Activated T-cell treated with anti-CD3 and anti-CD28 coated beads, Interleukin-2, amount 50 U/mL, for 48 hours (primary cell): ENCODE data around the gene TOP3B.

Source experiments
- DNase-seq, 2 experiments: peaks; one replicate each; pipeline ENCODE4 v3.0.0-alpha.2; 2020

TOP3B gene

DNA sequence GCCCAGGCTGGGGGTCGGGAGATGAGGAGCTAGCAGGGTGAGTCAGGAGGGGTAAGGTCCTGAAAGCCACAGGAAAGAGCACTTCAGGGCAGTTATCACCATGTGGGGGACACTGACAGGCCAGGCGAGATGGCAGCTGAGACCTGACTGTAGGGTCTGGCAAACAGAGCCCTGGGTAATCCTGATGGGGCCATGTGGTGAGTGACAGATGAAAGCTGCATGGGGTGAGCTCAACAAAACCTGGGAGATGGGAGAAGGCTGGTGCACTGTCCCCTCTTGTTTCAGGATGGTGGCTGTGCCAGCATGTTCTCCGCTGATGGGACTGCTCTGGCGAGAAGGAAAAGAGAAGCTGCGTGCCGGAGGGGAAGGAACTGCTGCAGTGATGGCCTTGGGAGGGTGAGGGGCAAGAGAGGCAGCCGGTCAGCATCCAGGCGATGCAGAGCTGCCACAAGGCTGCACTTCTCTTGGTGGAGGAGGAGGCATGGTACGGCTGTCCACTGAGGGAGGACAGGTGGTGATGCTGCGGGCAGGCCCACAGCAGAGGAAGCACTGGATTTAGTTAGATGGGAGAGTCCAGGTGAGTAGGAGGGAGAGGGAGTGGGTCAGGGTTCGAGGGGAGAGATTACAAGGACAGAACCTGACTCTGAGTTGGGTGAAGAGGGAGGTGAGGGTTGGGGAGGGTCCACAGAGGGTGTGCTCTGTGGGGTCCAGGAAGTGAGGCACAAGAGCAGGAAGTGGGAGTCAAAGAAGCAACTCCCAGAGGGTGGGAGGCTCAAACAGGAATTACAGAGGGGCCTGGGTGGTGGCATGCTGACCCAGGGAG, 3.8 kb downstream of the TOP3B start:
- no peak for DNase-seq

- DNase-seq: no peak
Measured at GRCh38 chr22:21977814-21978213, 4.8 kb downstream of the TOP3B start.

DNA sequence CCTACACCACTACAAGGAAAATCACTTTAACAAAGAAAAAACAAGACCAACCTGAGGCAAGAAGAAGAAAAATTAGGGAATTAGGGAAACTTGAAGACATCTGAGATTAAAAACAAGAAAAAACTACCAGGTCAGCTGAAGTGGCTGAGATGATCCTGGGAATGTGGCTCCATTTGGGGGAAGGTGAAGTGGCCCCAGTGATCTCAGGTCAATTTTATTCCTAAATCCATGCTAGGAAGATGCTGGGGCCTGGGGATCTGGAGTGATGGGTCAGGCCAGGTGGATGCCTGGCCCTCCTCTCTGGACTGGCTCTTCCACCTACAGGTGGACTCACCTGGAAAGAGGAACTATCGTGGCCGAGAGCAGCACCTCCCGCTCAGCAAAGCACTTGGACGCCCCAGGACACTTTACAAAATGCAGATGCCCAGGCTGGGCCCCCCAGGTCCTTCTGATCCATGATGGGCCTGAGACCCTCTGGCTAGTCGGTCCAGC, 6.7 kb downstream of the TOP3B start:
- DNase-seq: no peak

- DNase-seq: no peak
Measured at GRCh38 chr22:21975273-21975672, 7.3 kb downstream of the TOP3B start.

DNA sequence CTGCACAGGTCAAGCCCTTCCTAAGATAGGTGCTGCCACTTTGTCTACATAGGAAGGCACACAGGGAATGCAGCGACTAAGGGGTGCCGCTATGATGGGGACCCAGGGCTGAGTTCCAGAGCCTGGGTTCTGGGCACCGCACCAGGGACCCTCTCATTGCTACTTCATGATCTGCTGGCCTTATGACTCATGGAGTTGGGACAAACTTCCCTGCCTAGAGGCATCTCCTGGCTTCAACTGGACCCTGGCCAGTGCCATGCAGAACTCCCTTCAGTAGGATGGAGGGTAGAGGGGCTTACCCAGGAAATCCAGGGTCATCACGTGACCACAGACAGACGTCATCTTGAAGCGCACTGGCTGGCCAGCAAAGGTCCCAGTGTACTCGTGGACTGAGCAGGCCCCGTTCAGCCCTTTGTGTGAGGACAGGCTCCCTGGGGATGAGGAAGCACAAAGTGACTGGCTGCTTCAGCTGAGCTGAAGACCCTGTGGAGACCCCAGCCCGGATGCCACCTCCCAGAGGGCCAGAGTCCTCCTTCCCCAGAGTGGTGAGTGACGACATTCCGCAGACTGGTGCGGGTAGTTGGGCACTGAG, 8.4 kb downstream of the TOP3B start:
- no peak for DNase-seq

DNA sequence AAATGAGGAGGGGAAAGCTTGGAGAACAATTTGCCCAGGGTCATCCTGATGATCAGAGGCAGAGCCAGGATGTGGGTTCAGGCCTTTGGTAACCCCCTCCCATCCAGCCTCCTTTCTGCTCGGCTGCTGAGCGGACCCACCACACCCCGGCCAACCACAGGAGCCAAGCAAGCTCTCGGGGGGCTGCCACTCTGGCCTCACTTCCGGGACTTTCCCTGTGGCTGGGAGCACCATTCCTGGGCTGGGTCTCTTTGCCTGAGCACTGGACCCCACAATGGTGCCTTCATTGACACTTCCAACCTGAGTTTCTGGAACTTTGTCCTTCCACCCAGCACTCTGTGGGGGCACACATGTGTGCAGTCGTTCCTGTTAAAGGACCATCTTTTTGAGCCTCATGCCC, 9.8 kb downstream of the TOP3B start:
- DNase-seq: no peak

GRCh38 chr22:21972293-21972779, 10.3 kb downstream of the TOP3B start:
- peak; percentile 73 to 76 for DNase-seq

DNA sequence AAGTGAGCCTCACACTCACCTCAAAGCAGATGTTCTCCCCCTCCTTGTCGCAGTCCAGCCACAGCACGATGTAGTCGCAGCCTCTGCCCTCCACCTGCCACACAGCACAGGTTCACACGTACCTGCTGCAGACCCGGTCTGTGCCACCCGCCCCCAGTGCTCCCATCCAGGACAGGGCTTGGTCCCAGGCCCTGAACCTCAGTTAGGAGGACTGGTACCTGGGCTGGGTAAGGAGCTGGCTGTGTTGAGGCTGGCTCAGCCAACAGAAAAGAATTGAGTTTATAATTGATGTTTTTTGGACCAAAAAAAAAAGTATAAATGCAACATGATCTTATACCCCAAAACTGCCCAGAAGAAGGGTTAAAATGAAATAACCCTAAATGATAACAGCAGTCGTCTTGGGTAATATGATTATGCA, 10.7 kb downstream of the TOP3B start:
- no peak for DNase-seq

DNA sequence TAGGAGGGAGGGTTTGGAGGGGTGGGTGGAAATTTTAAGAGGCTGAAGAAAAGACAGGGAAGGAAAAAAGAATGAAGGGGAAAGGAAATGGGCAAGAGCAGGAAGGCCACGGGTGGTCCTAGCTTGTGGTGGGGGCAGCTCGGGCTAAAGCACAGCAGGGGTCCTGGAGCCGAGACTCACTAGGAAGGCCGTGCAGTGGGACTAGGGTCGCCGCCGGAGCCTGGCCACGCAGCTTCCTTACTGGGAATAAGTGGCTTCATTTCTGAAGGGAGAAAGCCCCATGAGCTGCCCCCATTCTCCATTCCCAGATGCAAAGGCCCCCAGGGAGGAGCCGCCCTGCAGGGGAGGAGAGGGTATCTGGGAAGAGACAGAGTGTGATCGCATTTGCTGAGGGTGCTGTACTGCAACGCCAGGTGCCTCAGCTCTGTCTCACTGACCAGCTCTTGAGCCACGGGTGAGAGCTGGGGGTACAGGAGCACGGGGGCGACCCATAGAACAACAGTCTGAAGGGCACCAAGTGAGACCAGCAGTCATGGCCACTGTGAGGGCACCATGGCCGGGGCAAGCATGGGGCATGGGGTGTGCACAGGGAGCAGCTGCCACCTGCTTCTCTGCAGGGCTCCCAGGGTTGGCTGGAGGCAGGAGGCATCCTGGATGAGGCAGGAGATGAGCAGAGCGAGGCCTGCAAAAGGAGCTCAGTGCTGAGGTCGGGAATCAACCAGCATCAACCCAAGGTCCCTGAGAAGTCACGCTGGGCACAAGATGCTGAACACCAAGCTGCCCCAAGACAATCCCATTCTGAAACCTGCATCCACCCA, 11.6 kb downstream of the TOP3B start:
- no peak for DNase-seq

DNA sequence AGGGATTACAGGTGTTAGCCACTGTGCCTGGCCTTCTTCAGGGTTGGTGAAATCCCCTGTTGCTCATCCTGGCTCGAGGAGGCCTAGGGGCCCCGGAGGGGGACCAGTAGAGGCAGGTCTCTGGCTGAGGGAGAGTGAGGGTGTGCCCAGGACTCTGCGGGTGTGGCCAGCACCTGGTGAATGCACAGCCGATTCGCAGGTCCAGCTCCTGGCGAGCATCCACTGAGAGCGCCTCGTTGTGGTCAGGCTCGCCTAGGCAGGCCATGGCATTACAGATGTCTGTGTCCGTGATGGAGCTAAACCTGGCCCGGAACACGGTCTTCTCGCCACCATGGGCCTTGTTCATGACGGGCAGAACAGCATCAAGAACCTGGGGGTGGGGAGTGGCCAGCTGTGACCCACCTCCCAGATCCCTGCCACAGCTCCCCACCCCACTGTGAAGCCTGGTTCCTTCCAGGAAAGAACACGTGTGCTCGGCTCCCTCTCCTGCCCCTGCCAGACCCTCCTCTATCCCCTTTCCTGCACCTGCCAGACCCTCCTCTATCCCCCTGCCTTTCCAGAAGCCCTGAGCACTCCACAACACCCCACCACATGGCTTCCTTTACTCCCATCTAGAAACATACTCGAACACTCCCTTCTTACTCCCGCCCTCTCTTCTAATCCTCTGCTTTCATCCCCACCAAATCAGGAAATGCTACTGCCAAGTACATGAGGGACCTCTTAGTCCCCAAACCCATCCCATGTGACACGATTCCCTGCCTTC, 12.4 kb downstream of the TOP3B start:
- DNase-seq: no peak

DNA sequence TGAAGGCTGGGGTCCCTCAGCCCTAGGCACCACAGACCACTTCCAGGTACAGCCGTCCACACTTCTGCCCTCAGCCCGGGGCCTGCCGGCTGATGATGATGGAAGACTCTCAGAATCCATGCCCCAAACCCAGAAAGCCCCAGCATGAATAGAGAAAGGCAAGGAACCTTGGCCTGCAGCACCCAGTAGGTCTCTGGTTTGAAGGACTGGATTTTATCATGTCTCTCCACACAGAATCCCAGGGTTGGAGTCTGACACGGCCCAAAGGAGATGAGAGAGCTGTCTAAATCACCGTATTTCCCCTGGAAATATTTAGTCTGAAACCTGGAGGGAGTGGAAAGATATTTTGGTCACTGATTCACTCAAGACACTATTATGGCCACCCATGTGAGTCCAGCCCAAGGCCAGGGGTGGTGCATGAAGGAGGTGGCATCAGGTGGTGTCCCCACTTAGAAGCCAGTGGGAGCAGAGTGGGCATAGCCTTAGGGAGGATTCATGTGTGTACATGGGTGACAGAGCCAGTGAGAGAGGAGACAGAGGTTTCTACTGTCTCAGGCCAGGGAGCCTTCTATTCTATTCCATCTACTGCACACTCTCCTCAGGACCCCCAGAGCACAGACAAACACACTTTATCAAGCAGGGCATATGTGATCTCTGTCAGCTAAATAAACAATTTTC, 14.0 kb downstream of the TOP3B start:
- no peak for DNase-seq

DNA sequence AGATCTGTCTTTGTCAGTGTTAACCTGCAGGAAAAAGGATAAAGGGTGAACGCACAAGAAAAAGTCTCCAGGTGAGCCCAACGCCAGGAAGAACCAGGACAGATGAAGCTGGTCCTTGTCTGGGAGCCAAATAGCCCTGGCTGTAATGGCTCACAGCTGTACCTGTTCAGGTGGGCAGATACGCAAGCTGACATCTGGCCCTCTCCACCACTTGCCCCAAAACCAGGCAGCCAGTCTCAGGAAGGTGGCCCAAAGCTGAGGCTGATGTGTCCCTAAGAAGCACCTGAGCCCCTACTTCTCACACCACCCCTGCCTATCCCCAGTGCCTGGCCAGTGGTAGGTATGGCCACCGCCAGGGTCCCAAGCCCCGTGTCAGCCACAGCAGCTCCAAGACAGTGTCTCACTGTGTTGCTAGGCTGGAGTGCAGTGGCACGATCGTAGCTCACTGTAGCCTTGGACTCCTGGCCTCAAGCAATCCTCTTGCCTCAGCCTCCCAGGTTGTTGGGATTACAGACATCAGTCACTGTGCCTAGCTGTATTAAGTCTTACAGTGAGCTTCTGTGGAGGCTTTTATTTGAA, 14.8 kb downstream of the TOP3B start:
- no peak for DNase-seq

DNA sequence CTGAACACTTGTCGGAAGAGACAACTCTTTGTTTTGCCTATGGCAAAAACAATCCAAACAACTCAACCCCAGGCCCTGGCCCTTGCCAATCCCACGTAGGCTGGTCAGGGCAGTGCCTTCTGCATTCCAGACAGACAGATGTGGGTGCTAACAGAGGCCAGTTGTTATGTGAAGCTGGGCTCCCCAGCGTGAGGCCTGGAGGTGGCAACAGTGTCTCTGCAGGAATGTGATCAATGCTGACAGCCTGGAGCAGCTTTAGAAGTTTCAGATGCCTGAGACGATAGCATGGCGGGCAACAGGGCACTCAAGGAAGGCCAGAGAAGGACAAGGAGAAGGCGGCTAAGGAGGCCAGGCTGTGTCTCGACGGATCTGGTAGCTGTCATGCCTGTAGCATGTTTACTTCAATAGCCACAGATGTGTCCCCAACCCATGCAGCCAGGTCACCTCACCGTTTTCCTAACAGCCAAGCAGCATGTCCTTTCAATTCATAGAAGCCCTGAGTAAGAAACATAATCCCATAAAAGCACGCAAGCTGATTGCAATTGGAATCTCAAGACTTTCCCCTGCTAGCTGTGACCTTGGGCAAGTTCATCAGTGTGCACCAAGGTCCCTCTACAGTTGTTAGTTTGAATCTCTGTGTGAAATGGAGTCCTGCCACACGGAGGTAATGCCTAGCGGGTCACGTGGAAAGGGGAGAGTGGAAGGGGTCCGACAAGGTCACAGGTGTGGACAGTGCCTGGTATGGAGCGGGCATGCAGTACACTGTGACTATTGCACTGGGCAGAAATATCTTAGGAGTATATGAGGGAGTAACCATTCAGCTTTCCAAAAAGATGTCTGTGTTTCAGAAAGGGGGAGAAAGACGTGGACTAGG, 15.7 kb downstream of the TOP3B start:
- DNase-seq: no peak

GRCh38 chr22:21965762-21966288, 16.8 kb downstream of the TOP3B start:
- DNase-seq: no peak

DNA sequence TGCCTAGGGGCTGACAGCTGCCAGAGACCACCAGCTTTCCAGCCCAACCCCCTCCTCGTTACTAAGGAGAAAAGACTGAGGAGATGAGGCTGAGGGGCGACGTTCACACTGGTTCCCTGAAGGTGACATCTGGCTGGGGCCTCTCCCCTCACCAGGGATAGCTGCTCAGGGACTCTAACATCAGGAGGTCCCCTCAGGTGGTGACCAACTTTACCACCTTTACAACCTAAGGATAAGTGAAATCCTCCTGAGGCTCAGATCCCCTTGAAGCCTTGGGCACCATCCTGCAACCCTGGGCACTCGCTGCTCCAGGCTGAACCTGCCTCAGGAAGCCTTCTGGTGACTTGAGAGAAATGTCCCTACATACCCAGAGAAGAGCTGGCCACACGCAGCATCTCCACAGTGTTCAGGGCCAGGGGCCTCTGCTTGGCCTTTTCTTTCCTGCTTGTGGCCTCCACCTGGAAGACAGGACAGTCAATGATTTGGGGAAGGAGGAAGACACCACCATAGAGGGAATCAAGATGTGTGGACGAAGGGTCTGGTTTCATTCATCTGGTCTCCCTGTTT, 17.6 kb downstream of the TOP3B start:
- DNase-seq: no peak

DNA sequence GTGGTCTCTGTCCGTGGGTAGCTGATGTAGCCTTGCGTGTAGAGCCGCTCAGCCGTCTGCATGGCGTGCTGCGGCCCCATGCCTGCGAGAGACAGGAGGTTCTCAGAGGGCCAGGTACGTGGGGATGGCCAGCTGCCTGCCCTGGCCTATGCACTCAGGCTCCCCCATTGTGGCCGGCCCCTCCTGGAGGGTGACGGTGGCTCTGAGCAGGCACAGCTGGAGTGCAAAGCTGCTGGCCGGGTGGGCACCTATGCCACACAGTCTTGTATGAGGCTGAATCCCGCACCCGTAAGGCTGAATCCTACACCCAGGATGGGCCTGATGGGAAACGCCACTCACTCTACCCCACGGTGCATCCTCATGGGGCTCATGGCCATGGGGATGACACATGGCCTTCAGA, 18.4 kb downstream of the TOP3B start:
- no peak for DNase-seq

DNA sequence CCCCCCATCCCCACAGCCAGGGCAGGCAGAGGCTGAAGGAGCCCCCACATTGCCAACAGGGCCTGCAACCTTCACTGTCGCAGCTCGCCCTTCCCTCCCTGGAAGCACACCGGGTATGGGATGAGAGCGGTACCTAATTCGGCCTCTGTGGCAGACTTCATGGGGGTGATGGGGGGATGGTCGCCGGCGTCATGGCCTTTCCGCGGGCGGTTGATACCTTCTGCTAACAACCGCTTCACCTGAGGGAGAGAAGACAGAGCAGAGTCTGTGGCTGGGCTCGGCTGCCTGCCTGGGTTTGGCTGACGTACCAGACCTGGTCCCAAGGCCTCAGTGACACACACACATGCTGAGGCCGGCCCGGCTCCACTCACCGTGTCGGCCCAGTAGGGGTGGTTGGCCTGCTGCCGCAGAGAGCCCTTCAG, 18.8 kb downstream of the TOP3B start:
- DNase-seq: no peak

DNA sequence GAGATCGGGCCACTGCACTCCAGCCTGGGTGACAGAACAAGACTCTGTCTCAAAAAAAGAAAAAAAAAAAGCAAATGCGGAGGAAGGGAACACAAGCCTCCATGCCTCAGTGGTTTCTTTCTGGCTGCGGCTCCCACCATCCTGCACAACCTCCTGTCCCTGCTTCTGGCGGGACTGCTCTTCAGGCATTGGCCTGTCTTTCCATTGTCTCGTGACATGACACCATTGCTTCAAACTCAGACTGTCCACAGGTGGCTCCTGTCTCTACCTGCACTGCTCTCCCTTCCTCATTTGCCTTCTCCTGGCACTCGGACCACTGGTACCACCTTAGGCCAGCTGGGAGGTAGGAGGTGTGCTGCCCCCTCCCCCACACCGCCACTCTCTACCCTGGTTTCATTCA, 19.3 kb downstream of the TOP3B start:
- no peak for DNase-seq

DNA sequence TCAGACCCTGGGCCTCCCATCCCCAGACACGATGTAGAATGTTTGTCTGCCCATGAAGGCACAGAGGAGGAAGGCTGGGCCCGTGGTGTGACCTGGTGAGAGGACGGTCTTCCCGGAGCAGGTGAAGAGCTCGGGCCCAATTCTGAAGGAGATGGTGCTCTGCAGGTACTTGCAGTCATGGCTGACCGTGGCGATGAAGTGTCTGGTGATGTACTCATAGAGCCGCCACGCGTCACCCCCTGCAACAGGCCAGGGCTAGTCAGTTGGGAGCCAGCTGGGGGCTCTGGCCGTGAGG, 20.0 kb downstream of the TOP3B start:
- DNase-seq: no peak
